Omental fat pad (tissue), 4 donors: ENCODE measurements around the gene MAFG. TPM values are rescaled to one million over a fixed set of nuclear protein-coding genes. Genes with fewer than 3 reads are reported as not detected.
A peak's percentile ranks its signal among the peaks of the same experiment; 100 is the strongest.

Source experiments
- ATAC-seq: fragments of 150-250 bp; one replicate; pipeline ENCODE4 v1.9.1; 2016; ENCODE audit warnings: mild to moderate bottlenecking, moderate library complexity; ENCODE audit not compliant: low FRiP score
- DNase-seq: peaks from one replicate; pipeline ENCODE4 v3.0.0-alpha.2; 2019; ENCODE audit warnings: low spot score
- total RNA-seq, 4 donors: library from RNA; depleted of rRNA; stranded (reverse); fragments of >200 nt; gene quantifications; one replicate each; pipeline ENCODE4 v1.1.0, GENCODE V29; 2016
- TF ChIP-seq, protein P1 (sequence below), 3 donors: fragments of 450-650 bp; IDR thresholded peaks; one replicate each; pipeline ENCODE4 v1.5.1; 2016 to 2017; ENCODE audit warnings: antibody characterized with exemption in 3 of 3, mild to moderate bottlenecking in 3 of 3, moderate library complexity in 2 of 3

The MAFG gene
- total RNA-seq, 4 donors from 2014 or later = 22.2 to 31.5 (median 25.6) TPM

DNA sequence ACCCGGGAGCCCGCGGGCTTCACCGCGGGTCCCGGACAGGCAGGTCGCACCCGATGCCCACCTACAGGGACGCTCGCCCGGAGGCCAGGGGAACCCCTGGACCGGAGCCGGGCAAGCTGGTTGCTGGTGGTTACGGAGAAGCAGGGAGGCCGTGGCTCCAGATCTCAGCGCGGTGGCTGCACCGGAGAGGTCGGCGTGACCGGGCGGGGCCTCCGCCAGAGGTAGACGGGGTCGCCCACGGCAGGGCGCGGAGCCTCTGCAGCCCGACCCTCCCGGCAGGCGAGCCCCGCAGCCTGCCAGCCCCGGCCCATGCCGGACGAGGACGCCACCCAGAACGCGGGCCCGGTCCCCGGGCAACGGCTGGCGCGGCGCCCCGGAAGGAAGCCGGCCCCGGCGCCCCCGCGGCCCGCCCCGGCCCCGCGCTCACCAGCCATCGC is 16.7 kb downstream of the MAFG start:
- ATAC-seq (peak; percentile 6), DNase-seq (no peak)
- TF ChIP-seq, protein P1, sequence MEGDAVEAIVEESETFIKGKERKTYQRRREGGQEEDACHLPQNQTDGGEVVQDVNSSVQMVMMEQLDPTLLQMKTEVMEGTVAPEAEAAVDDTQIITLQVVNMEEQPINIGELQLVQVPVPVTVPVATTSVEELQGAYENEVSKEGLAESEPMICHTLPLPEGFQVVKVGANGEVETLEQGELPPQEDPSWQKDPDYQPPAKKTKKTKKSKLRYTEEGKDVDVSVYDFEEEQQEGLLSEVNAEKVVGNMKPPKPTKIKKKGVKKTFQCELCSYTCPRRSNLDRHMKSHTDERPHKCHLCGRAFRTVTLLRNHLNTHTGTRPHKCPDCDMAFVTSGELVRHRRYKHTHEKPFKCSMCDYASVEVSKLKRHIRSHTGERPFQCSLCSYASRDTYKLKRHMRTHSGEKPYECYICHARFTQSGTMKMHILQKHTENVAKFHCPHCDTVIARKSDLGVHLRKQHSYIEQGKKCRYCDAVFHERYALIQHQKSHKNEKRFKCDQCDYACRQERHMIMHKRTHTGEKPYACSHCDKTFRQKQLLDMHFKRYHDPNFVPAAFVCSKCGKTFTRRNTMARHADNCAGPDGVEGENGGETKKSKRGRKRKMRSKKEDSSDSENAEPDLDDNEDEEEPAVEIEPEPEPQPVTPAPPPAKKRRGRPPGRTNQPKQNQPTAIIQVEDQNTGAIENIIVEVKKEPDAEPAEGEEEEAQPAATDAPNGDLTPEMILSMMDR (IDR thresholded peaks at IDR 0.05) = no peak

DNA sequence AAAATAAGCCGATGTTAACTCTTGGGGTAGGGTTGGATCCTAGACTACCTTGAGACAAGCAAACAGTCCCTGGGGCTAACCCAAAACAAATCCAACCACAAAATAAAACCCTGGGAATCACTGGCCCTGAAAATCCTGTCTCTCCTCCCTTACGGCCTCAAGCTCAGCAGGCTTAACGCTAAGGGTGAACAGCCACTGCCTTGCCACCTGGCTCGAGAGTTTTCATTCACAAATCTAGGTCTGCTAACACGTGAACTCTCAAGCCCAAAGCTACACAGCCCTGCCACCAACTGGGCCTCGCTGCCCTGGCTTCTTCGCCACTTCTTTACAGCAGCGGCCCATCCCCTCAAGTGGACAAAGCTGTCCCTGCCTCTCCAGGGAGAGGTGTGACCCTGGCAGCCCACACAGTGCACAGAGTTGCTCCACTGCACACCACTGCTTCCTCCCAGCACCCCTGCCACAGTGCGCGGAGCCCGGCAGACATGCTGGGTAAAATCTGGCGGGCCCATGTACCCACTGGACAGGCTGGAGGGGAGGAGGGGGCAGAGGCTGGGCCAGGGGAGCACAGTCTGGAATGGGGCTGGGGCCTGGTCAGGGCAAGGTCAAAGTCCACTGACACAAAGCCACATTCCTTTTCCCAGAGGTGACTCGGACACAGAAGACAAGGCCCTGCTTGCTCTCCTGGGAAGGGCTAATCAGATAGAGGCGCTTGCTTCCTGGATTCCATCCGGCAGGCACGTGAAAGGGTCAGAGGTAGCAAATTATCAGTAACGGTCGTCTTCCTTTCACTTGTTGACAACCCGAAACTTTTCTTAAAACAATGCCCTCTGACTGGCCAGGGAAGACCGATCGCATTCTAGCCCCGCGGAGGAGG is 17.3 kb downstream of the MAFG start:
- TF ChIP-seq, protein P1 (IDR thresholded peaks at IDR 0.05) = no peak
- ATAC-seq = no peak
- no peak for DNase-seq

DNA sequence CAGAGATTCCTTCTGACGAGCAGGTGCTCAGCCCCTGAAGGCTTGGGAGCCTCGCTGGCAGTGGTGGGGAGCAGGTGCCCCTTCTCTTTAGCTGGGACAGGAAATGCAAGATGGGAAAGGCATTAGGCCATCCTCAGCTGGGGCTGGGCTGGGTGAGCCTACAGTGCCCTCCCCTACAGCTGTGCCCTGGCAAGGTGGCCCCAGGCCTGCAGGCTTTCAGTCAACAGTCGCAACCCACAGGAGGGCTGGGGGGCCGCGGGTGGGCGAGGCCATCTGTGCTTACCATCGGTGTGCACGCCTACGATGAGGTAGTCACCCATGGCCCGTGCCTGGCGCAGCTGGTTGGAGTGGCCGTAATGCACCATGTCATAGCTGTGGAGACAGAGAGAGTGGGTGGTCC is 18.3 kb downstream of the MAFG start:
- DNase-seq (no peak), ATAC-seq (no peak)
- TF ChIP-seq, protein P1 (IDR thresholded peaks at IDR 0.05) = no peak

DNA sequence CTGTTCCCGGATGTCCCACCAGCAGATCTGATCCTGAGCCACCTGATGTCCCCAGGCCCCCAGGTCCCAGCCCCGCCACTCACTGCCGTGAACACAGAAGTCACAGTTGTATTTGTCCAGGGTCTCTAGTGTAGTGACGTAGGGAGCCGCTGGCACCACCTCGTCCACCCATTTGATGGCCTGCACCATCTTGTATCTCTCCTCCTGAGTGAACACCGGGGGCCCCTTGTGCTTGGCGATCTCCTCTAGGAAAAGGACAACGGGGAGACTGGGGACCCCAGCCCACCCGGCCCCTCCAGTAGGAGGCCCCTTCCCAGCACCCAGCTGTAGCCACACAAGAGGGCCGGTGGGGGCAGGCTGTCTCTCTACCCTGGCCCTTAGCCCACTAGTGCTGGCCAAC is 18.7 kb downstream of the MAFG start:
- DNase-seq (no peak), ATAC-seq (no peak)
- TF ChIP-seq, protein P1 (IDR thresholded peaks at IDR 0.05) = no peak

DNA sequence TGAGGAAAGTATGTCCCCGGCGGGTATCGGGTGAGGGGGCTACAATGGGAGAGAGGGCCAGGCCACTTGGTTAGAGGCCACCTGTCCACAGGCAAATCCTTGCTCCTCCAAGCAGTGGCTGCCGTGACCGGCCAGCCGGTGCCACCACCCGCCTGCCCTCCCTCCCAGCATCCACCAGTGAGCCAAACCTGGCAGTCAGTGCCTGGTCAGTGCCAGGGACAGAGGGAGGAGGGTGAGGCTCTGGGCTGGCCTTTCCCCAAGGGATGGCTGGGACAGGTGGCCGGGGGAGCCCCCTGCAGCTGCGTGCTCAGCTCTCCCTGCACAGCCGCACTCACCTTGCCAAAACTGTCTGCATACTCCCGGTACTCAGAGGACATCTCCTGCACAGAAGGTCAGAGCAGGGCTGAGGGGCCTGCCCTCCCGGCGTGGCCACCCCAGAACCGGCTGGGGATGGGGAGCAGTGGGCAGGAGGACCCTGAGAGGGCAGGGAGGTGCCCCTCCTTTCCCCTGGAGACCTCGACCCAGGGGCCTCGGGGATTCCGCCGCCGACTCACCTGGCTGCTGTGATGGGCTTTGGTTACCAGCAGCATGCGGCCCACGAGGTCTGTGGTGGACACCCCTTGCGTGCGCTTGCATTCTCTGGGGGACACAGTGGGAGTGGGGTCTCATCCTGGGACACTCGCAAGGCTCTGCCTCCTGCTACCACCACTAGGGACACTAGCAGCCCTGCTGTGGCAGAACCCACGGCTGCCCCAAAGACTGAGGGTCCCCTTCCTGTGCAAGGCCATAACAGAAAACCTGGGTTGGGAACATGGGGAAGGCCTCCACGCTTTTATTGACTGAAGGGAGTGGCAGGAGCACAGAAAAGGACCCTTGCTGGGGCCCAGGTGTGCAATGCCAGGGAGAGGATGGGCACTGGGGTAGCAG is 20.1 kb downstream of the MAFG start:
- TF ChIP-seq, protein P1 (IDR thresholded peaks at IDR 0.05) = no peak
- no peak for ATAC-seq
- no peak for DNase-seq

DNA sequence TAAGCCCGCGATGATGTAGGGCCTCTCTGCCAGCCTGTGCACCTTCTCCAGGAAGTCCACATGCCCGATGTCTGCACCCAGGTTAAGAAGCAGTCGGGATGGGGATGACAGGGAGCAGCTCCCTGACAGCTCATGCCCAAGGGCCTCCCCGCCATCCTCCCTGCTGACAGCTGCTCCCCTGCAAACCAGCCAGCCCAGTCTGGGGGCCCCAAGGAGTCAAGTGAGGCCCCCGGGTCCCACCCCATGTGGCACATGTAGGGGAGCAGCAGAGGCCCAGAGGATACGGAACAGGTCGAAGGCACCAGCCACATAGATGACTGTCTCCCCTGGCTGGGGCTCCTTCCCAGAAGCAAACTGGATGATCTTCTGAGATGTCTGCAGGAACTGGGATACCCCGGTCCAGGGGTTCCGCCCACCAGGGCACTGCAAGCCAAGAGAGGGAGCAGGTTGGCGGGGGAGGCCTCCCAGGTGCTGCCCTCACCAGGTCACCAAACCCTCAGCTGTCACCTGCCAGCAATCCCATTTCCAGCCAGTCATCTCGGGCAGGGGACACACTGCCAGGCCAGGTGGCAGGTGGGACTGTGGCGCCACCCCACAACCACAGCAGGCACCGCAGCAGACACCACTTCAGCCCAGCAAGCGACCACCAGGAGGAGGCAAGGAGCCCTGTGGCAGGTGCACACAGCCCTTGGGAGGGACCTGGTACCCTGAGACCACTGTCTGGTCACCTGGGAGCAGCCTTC is 20.9 kb downstream of the MAFG start:
- no peak for DNase-seq
- TF ChIP-seq, protein P1 (IDR thresholded peaks at IDR 0.05) = no peak
- ATAC-seq = no peak
